ENCODE data around the gene ADGRF5.

Gene ADGRF5

GRCh38 chr6:46932526-46933319 lies 11.0 kb upstream of the ADGRF5 start:
- DNase-seq (ENCODE audit: low read depth): peak; percentile 23

DNA sequence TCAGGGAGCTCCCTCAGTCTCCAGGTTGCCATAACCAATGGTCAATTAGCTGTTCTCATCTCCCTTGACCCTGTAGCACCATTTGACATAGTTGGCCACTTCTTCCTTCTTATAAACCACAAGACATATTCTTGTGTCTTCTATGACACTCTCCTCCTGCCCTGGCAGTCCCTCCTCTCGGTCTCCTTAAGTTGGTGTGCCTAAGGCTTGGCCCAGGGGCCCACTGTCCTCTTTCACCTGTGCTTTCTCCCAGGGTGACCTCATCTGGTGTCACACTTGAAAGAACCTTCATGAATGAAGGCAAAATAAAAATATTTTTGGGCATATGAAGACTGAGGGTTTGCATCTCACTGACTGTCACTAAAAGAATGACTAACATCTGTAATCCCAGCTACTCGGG lies 9.7 kb upstream of the ADGRF5 start:
- DNase-seq (ENCODE audit: low read depth): no peak

DNA sequence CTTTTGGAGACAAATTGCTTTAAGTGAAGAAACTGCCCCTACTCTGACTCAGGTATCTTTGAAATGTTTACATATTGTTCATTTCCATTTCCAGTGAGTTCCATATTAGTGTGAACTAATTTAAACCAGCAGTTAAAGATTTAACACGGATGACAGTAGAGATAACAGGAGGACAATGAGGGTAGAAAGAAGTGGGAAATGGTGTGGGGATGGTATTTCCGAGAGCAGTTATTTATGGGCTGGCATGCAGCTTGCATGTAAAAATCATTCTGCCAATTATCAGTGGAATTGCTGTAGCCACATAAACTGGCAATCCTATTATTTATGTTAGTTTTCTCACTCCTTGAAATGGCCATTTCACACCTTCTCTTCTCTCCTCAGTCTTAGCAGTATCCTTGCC lies 8.6 kb upstream of the ADGRF5 start:
- no peak for DNase-seq (ENCODE audit: low read depth)

DNA sequence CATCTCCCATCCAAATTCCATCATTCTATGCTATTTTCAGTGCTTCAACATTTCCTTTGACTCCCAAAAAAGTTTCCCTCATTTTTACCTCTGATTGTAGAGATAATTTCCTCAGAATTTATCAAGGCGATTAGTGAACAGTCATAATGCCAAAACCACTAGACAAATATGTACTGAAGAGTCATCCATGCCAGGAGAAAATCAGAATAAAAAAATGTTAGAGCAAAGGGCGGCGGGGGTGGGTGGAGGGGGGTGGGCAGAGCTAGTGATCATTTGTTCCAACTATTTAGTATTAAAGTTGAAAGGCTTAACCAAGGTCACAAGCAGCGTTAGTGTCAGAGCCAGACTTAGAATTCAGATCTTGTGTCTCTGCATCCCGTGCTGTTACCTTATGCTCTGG lies 5.3 kb upstream of the ADGRF5 start:
- no peak for DNase-seq (ENCODE audit: low read depth)

GRCh38 chr6:46926481-46926880 lies 4.7 kb upstream of the ADGRF5 start:
- no peak for DNase-seq (ENCODE audit: low read depth)

- DNase-seq (ENCODE audit: low read depth): peak; percentile 17
Observed at GRCh38 chr6:46925563-46926253, 4.0 kb upstream of the ADGRF5 start.

DNA sequence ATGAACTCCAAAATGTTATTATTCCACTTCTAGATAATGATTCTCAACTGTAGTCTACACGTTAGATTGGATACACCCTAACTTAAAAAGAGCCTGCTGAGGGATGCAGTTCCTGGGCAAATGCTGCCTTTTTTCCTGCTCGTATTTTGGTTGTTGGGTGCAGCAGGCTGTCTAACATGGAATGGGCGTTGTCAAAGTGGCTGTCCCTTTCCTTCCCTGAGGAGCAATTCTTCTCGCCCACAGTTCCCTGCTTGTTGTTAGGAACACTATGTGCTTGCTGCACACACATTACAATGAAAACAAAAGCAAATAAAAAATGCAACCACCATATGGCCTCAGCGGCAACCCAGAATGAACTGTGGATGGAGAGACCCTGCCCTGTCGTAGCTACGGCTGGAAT lies 1.7 kb upstream of the ADGRF5 start:
- no peak for DNase-seq (ENCODE audit: low read depth)

- DNase-seq (ENCODE audit: low read depth): no peak
Observed at GRCh38 chr6:46921059-46921458, 679 bp downstream of the ADGRF5 start.

- DNase-seq (ENCODE audit: low read depth): no peak
Observed at GRCh38 chr6:46918806-46919205, 2.9 kb downstream of the ADGRF5 start.

DNA sequence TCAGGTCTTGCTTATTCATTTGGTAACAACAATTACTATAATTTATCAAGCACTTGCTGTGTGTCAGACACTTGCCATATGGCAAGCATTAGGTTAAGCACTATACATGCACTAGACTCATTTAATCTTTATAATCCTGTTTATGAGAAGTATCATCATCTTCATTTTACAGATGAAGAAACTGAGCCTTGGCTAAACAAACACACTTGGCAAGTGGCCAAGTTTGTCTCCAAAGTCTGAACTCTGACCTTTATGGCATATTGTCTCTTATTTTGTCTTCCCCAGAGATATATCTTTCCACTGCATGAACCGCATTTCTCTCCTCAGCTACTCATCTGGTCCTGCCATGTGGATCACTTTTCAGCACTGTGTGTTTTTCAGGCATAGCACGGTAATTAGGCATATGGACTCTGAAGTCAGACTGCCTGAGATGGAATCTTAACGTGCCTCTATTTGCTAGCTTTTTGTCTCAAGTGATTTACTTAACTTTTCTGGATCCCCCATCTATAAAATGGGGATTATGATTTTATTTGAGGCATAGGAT lies 4.7 kb downstream of the ADGRF5 start:
- no peak for DNase-seq (ENCODE audit: low read depth)

DNA sequence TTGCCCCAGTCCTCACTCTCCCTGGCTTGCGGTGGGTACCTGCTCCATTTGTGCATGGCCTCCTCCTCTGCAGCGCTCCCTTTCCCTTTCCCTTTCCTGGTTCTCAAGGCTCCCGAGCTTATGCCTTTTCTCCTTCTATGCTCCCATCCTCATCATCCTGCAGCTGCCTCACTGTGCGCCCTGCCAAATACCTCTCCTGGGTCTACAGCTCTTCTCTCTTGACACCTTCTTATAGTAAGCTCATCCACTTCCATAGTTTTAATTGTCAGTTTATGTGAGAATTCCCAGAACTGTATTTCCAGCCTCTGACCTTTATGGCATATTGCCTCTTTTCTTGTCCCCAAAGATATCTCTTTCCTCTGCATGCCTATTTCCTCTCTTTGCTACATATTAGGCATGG lies 5.9 kb downstream of the ADGRF5 start:
- DNase-seq (ENCODE audit: low read depth): no peak

DNA sequence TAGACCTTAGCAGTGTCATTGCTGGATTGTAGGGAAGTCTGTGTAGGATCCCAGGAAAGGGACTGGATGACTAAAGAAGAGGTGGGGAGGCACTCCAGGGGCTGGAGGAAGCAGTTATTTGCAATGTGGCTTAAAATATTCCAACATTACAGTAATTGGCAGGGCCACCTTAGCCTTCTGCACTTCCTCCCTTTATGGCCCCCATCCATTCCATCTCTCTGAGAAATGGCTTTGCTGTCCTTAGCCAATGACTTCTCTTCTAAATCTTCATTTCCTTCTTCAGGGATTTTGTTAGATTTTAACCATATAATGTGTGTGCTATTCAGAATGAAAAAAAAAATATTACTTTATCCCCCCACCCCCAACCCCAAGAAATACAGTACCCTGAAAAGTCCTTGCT lies 6.4 kb downstream of the ADGRF5 start:
- no peak for DNase-seq (ENCODE audit: low read depth)

GRCh38 chr6:46914279-46914810 lies 7.4 kb downstream of the ADGRF5 start:
- DNase-seq (ENCODE audit: low read depth): no peak

- DNase-seq (ENCODE audit: low read depth): no peak
Observed at GRCh38 chr6:46909371-46909770, 12.4 kb downstream of the ADGRF5 start.

DNA sequence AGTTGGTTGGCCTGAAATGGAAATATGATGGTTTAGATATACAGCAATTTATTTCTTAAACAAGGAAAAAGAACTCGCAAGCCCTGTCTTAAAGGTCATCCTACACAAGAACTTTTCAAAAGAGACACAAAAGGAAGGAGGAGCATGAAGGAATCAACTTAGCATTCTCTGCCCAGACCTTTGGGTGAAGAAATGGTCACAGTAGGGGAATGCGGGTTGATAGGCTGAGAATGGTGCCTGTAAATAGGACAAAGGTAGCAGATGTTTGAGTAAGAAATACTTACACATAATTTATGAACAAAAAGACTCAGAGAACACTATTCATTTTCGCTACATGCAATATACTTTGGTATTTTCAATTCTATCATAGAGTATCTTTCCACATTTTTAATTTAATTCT lies 15.0 kb downstream of the ADGRF5 start:
- DNase-seq (ENCODE audit: low read depth): no peak

- no peak for DNase-seq (ENCODE audit: low read depth)
Observed at GRCh38 chr6:46904117-46904516, 17.6 kb downstream of the ADGRF5 start.

DNA sequence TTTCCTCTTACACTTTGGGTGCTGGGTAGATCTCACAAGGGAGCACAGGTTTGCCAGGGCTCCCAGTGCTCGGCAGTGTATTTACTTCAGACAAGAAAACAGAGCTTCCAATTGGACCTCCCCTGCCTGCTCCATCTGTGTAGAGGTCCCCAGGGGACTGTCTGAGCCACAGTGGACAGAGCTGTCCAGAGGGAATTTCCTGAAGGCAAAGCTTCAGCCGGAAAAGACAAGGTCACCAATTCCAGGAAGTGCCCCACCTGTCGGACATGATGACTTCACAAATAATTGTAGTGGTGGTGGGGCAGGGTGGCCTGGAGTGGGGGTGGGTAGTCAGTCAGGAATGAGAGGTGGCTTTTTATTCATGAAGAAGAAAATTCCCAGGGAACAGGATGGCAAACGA lies 18.6 kb downstream of the ADGRF5 start:
- DNase-seq (ENCODE audit: low read depth): no peak

- DNase-seq (ENCODE audit: low read depth): no peak
Observed at GRCh38 chr6:46901882-46902314, 19.8 kb downstream of the ADGRF5 start.

- DNase-seq (ENCODE audit: low read depth): no peak
Observed at GRCh38 chr6:46900266-46900665, 21.5 kb downstream of the ADGRF5 start.

DNA sequence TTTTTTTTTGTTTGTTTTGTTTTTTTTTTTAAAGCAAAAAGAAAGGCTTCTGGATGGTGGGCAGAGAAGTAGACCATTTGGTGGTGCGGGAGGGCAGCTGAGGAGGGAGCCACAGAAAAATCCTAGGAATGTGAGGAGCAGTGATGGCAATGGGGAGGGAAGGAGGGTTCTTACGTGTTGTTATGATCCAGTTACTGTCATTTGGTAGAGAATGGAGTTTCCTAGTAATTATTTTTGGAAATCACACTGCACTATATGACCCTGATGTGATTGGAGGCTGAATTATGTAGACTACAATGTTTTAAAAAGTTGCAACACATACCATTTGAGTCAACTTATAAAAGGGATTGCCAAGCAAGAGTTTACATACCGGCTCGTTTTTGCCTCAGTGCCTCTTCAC lies 22.1 kb downstream of the ADGRF5 start:
- no peak for DNase-seq (ENCODE audit: low read depth)

GRCh38 chr6:46898006-46898405 lies 23.7 kb downstream of the ADGRF5 start:
- no peak for DNase-seq (ENCODE audit: low read depth)

DNA sequence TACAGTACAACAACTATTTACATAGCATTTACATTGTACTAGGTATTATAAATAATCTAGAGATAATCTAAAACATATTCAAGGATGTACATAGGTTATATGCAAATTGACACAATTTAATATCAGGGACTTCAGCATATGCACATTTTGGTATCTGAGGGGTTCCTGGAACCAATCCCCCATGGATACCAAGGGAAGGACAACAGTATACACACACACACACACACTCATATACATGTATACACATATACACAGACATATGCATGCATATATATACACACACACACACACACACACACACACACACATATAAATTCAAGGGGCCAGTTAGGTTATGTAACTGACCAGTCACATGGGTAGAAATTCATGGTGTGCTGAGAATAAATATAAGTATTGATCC lies 24.9 kb downstream of the ADGRF5 start:
- no peak for DNase-seq (ENCODE audit: low read depth)

DNA sequence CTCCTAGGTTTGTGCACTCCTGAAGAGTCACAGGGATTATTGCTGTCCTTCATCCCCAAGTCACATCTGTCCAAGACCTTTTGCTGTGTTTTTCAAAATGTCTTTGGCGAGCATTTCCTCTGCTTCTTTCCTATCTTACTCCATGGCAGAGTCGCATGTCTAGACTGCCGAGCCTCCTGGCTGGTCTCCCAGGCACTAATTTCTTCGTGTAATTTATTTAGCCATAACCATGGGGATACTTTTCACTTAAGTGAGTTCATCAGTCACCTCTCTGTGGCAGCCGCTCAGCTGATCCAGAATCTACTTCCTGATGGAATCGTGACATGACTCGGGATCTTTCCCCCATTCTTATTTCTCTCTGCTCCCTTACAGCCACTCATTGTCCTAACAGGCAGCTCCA lies 25.8 kb downstream of the ADGRF5 start:
- DNase-seq (ENCODE audit: low read depth): no peak
